Breast epithelium (tissue), 3 donors: ENCODE measurements around the gene HOXA11.

ENCODE experiments used
- POLR2A ChIP-seq: fragments of 450-650 bp; IDR thresholded peaks from one replicate; pipeline ENCODE4 v1.6.1; 2016; ENCODE audit warnings: antibody characterized with exemption, mild to moderate bottlenecking, moderate library complexity
- TF ChIP-seq, protein P1 (sequence below), 3 donors: fragments of 450-650 bp; IDR thresholded peaks; one replicate each; pipeline ENCODE4 v1.5.1; 2016 to 2017; ENCODE audit warnings: antibody characterized with exemption in 3 of 3, mild to moderate bottlenecking in 3 of 3, moderate library complexity in 3 of 3

DNA sequence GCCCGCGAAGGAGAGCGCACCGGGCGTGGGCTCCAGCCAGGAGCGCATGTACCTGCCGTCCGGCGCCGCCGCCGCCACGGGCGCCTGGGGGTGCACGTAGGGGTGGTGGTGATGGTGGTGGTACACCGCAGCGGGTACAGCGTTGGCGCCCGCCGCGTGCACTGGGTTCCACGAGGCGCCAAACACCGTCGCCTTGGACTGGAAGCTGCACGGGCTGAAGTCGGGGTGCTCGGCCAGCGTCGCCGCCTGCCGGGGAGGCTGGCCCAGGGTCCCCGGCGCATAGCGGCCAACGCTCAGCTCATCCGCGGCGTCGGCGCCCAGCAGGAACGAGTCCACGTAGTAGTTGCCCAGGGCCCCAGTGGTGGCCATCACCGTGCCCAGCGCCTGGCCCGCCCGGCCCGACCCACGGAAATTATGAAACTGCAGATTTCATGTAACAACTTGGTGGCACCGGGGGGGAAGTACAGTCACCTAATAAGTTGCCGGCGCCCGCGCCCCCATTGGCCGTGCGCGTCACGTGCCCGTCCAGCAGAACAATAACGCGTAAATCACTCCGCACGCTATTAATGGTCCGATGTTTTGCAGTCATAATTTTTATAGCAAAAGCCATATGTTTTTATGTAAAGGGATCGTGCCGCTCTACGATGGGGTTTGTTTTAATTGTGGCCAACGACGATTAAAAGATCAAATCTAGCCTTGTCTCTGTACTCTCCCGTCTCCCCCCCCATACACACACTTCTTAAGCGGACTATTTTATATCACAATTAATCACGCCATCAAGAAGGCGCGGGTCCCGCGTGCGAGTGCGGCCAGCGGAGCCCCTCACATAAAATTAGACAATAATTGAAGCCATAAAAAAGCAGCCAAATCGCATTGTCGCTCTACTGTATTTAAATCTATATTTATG, 19.7 kb downstream of the HOXA11 start, which contains the start of gene HOXA9:
- TF ChIP-seq, protein P1, sequence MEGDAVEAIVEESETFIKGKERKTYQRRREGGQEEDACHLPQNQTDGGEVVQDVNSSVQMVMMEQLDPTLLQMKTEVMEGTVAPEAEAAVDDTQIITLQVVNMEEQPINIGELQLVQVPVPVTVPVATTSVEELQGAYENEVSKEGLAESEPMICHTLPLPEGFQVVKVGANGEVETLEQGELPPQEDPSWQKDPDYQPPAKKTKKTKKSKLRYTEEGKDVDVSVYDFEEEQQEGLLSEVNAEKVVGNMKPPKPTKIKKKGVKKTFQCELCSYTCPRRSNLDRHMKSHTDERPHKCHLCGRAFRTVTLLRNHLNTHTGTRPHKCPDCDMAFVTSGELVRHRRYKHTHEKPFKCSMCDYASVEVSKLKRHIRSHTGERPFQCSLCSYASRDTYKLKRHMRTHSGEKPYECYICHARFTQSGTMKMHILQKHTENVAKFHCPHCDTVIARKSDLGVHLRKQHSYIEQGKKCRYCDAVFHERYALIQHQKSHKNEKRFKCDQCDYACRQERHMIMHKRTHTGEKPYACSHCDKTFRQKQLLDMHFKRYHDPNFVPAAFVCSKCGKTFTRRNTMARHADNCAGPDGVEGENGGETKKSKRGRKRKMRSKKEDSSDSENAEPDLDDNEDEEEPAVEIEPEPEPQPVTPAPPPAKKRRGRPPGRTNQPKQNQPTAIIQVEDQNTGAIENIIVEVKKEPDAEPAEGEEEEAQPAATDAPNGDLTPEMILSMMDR (IDR thresholded peaks at IDR 0.05) = peak in 2 of 3 donors; percentile 12 to 16
- no peak for TF ChIP-seq POLR2A
